HG02852 (cell line): Measurements from ENCODE around the gene GPM6B.

Experiments
- ATAC-seq: cut with Tn5 transposase; IDR thresholded peaks from one replicate; pipeline ENCODE4 v1.9.1; 2021; ENCODE audit warnings: mild to moderate bottlenecking, moderate library complexity; ENCODE audit not compliant: unreplicated experiment

GPM6B gene

GRCh38 chrX:13770013-13770535, 46.8 kb downstream of the GPM6B start:
- no peak for ATAC-seq

GRCh38 chrX:13768939-13769338, 48.0 kb downstream of the GPM6B start:
- ATAC-seq: no peak

- ATAC-seq: no peak
Observed at GRCh38 chrX:13764765-13765164, 52.1 kb downstream of the GPM6B start.

GRCh38 chrX:13764281-13764680, 52.6 kb downstream of the GPM6B start:
- ATAC-seq: no peak

DNA sequence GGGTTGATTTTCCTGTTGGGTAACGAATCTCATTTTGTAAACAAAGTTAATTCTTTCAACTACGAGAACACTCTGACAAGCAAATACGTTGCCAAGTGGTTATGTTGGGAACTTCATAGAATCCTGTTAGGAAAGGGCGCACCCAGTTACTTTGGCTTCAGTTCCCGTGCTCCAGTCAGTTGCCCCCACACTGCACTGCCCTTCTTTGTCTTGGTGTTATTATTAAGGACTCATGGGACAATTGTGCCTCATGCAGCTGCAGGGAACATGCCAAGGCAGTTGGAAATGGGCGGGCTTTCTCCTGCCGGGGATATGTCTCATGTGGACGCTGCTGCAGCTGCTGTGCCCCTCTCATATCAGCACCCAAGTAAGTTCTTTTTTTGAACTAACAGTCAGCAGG, 53.4 kb downstream of the GPM6B start:
- no peak for ATAC-seq

GRCh38 chrX:13761606-13762414, 55.1 kb downstream of the GPM6B start:
- peak; percentile 55 for ATAC-seq

DNA sequence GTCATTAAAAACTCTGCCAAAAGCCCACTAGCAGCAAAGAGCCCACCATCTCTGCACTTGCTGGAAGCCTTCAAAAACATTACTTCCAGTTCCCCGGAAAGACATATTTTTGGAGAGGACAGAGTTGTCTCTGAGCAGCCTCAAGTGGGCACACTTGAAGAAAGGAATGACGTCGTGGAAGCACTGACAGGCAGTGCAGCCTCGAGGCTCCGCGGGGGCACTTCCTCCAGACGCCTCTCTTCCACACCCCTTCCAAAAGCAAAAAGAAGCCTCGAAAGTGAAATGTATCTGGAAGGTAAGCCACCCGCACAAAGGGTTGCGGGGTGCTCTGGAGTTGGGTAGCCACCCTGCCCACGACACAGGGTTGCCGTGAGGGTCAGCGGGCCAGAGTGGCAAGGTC, 56.5 kb downstream of the GPM6B start:
- ATAC-seq: no peak

DNA sequence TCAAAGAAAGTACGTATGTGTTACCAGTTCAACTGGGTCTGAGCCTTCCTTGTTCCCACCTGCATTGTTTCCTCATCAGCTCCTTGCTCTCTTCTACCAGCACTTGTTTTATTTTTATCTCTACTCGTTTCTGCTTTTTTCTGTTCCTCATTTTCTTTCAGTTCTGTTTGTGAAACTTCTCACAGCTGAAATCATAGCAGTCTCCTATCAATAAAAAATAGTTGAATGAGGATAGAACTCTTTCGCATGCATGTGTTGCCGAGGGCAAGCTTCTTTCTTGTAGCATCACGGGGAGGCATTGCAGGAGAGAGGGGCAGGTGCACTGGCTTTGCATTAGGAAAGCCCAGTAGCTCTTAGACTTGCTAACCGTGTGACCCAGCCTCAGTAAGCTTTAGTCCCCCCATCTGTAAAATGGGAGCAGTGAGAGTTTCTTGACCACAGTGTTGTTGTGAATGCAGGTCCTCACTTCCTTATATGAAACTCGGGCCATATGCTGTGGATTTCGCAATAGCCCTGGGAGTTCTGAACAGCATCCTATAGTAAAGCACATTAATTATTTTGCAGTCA, 57.7 kb downstream of the GPM6B start:
- peak; percentile 68 for ATAC-seq

GRCh38 chrX:13756381-13756780, 60.5 kb downstream of the GPM6B start:
- no peak for ATAC-seq

DNA sequence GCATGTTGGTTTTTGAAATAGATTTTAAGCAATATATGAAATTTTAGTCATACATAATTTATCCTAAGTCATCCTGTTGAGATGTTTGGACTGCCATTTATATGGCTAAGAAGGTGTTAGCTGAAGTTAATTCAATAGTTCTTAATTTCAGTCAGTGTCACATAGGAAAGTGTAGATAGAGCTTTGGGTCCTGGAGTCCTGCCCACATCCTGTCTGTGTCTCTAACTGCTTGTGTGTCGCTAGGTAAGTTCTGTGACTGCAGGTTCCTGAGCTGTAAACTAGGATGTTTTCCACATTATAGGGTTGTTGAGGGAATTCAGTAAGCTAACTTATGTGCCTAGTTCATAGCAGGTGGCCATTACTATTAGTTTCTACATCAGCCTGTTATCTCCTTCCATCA, 61.6 kb downstream of the GPM6B start:
- no peak for ATAC-seq

DNA sequence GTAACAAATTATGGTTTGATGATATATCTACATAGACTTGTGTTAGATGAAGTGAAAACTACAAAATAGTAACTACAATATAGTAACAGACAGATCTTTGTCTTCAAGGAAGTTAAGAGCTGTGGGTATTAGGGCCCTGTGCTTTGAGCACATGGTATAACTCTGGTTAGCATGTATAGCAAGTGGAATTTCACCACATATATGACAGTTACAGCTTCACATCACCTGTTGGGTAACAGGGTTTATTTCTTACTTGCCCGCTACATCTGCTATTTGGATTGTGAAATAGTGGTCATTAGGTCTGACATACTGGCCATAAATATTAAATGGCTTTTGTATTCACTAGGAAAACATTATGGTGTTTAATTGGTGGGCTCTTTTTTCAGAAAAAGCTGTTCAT, 62.1 kb downstream of the GPM6B start:
- ATAC-seq: no peak

DNA sequence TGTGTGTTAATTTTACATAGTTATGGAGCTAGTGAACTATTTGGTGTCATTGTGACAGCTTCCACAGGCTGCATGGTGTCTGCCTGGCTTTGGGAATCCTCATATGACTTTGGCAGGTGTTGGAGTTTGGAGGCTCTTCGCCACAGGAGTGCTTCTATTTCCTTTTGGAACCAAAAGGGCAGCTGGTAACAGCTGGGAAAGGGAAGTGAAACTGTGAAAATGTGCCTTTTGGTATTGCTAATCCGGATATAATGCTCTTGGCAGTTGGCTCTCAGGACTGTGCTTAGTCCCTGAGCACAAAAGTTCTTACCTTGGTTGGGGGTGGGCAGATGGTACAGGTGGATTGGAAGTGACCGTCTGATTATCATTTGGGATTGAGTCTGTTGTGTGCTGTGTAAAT, 64.2 kb downstream of the GPM6B start:
- ATAC-seq: peak; percentile 68

DNA sequence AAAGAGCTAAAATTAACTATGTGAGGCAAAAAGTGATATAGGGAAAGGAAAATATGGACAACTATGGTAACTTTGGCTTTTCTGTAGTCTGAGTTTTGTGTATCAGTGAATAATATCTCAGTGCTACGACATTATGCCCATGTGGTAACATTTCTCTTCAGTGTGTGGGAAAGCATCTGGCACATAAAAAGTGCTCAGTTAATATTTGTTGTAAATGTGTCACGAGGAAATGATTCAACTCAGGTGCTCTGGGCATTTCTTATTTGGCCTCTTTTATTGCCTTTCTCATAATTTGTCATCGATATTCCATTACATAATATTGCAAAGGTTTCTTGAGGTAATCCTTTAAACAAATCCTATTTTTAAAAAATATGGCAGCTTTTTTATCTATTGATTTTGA, 64.8 kb downstream of the GPM6B start:
- ATAC-seq: no peak

DNA sequence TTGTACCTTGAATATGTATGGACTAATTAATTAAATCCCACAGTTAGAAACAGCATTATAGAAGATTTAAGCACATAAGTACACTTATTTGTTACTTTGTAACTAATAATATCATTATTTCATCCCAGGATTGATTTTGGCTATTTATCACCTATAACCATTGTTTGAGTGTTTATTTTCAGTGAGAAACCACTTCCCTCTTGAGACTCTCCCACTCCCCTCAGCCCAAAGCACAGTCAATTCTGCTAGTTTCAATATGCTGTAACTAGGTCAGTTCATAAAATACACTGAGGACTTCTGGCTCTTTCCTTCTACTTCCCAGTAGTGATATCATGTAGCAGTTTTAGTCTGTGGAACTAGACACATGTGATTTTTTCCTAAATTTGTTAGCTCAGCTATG, 66.1 kb downstream of the GPM6B start:
- ATAC-seq: peak; percentile 62

DNA sequence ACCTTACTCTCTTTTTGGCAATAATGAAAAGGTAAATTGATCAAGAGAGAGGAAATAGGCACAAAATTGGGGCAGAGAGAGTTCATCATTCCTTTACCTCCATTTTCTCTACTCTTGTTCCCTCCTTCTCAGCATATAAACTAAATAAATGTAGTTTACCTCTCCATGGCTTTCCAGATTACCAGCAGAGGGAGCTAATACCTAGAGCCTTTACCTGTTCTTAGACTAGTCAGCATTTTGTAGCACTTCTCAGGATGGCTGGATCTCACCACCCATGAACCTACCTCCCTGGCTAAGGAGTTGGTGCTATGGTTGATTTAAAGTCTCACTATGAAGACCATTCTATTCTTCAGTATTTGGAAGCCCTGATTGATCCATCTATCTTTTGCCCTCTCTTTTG, 66.7 kb downstream of the GPM6B start:
- ATAC-seq: peak; percentile 36

GRCh38 chrX:13748486-13748885, 68.4 kb downstream of the GPM6B start:
- ATAC-seq: no peak

- no peak for ATAC-seq
Observed at GRCh38 chrX:13747836-13748235, 69.1 kb downstream of the GPM6B start.

GRCh38 chrX:13742397-13743176, 74.3 kb downstream of the GPM6B start:
- peak; percentile 88 for ATAC-seq

DNA sequence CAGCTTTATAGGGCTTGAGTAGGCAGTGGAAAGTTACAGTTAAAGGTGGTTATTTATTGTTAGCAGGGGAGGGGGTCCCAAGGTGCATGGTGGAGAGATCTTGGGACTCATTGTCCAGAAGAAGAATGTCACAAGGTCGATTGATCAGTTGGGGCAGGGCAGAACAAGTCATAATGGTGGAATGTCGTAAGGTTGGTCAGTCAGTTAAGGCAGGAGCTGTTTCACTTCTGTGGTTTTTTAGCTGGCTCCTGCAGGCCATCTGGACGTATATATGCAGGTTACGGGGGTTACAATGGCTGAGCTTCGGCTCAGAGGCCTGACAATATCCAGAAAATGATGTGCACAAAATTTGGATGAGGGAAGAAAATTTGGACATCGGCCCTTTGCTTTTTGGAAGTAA, 75.2 kb downstream of the GPM6B start:
- no peak for ATAC-seq

- peak; percentile 93 for ATAC-seq
Observed at GRCh38 chrX:13734278-13735172, 82.4 kb downstream of the GPM6B start, which contains the start of the genes OFD1 and TRAPPC2. TSS of gene OFD1 (plus strand) at chrX:13734748. CDS start at chrX:13735072, 324 bp downstream. TSS of gene TRAPPC2 (minus strand) at chrX:13734620. CDS start at chrX:13719963, 14,657 bp downstream.
